Measurements from ENCODE around the gene PTOV1.

DNA sequence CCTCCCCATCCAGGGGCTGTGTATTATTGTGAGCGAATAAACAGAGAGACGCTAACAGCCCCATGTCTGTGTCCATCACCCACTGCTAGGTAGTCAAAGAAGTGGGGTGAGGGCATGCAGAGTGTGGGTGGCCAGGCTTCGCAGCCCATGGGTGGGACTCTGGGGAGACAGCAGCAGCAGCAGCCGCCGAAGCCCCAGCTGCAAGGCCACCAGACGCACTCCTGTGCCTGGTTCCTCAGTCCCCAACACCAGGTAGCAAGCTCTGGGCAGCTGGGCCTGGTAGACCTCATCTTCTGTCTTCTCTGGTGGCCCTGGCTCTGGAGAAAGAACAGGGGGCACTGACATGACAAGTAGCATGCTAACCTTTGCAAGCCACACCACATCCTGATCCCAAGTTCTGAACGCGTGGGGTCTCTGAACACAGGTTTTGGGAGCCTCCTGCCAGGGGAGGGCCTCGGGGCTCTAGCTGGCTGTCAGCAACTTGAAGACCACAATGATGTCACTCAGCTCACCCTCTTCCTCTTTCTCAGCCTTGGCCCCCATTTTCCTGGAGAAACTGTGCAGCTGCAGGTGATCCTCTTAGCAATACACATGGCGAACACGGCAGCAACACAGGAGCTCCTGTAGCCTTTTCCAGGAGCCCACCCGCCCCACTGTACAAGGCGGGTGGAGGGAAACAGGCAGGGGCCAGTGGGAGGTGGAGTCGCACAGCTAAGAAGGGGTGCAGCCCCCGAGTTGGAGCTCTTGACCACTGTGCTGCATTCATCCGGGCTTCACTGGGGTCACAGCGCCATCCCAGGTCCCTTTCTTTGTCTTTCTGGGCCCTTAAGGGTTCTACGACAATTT, 43.7 kb upstream of the PTOV1 start:
- TF ChIP-seq, protein P1, sequence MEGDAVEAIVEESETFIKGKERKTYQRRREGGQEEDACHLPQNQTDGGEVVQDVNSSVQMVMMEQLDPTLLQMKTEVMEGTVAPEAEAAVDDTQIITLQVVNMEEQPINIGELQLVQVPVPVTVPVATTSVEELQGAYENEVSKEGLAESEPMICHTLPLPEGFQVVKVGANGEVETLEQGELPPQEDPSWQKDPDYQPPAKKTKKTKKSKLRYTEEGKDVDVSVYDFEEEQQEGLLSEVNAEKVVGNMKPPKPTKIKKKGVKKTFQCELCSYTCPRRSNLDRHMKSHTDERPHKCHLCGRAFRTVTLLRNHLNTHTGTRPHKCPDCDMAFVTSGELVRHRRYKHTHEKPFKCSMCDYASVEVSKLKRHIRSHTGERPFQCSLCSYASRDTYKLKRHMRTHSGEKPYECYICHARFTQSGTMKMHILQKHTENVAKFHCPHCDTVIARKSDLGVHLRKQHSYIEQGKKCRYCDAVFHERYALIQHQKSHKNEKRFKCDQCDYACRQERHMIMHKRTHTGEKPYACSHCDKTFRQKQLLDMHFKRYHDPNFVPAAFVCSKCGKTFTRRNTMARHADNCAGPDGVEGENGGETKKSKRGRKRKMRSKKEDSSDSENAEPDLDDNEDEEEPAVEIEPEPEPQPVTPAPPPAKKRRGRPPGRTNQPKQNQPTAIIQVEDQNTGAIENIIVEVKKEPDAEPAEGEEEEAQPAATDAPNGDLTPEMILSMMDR (IDR thresholded peaks at IDR 0.05) = no peak
- TF ChIP-seq TCF7L2 (IDR thresholded peaks at IDR 0.05; ENCODE audit: low read depth, low read length) (no peak), POLR2AphosphoS5 (IDR thresholded peaks at IDR 0.05; ENCODE audit: low read depth, low read length) (no peak), SIN3A (IDR thresholded peaks at IDR 0.05; ENCODE audit: borderline replicate concordance, insufficient read depth, low read depth, low read length) (no peak)
